Upper lobe of left lung (tissue), 4 donors: ENCODE results near the gene TAF9B.

Source experiments
- POLR2A ChIP-seq, 4 donors: fragments of 450-650 bp; IDR thresholded peaks; one replicate each; pipeline ENCODE4 v1.5.1; 2016 to 2017; ENCODE audit warnings: antibody characterized with exemption in 4 of 4, mild to moderate bottlenecking in 2 of 4
- POLR2AphosphoS5 ChIP-seq, 2 donors: sonication (generic); formaldehyde crosslinking; IDR thresholded peaks; one replicate each; pipeline ENCODE4 v1.5.1; 2017; ENCODE audit warnings: antibody characterized with exemption in 2 of 2
- TF ChIP-seq, protein P1 (sequence below), 6 experiments: fragments of 450-650 bp in 4 of 6; fragments of 200-600 bp in 2 of 6; sonication (generic) in 2 of 6; IDR thresholded peaks; one replicate each; pipeline ENCODE4 v1.5.1; 2016 to 2019; ENCODE audit warnings: antibody characterized with exemption in 6 of 6

DNA sequence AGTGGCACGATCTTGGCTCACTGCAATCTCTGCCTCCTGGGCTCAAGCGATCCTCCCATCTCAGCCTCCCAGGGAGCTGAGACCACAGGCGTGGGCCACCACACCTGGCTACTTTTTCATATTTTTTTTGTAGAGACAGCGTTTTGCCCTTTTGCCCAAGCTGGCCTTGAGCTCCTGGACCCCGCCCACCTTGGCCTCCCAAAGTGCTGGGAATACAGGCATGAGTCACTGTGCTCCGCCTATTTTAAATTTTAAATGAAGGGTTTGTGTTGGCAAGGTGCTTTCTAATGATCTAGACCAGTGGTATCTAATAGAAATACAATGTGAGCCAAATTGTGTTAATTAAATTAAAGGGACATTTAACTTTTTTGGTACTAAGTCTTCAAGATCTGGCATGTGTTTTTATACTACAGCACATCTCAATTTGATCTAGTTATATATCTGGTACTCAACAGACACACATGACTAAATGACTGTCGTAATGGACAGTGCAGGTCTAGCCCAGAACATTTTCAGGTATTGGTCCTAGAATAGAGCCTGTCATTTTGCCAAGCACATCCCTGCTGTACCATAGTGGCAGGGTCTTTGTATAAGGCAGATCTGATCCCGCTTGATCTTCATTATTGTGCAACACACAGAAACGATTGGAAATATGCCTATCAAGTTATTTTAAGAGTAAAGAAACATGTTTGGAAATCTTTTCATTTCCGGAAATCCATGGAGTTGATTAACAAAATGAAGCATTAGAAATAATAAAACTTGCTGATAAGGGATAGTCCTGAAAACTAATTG lies 28.1 kb downstream of the TAF9B start:
- TF ChIP-seq, protein P1, sequence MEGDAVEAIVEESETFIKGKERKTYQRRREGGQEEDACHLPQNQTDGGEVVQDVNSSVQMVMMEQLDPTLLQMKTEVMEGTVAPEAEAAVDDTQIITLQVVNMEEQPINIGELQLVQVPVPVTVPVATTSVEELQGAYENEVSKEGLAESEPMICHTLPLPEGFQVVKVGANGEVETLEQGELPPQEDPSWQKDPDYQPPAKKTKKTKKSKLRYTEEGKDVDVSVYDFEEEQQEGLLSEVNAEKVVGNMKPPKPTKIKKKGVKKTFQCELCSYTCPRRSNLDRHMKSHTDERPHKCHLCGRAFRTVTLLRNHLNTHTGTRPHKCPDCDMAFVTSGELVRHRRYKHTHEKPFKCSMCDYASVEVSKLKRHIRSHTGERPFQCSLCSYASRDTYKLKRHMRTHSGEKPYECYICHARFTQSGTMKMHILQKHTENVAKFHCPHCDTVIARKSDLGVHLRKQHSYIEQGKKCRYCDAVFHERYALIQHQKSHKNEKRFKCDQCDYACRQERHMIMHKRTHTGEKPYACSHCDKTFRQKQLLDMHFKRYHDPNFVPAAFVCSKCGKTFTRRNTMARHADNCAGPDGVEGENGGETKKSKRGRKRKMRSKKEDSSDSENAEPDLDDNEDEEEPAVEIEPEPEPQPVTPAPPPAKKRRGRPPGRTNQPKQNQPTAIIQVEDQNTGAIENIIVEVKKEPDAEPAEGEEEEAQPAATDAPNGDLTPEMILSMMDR (IDR thresholded peaks at IDR 0.05), result no peak
- no peak for TF ChIP-seq POLR2AphosphoS5 (IDR thresholded peaks at IDR 0.05)
- TF ChIP-seq POLR2A (IDR thresholded peaks at IDR 0.05), result no peak
